HG03457 (cell line): Measurements from ENCODE around the gene APOA4.

Experiments
- ATAC-seq: cut with Tn5 transposase; IDR thresholded peaks from one replicate; pipeline ENCODE4 v1.9.1; 2021; ENCODE audit warnings: moderate number of reproducible peaks; ENCODE audit not compliant: unreplicated experiment

APOA4 gene

DNA sequence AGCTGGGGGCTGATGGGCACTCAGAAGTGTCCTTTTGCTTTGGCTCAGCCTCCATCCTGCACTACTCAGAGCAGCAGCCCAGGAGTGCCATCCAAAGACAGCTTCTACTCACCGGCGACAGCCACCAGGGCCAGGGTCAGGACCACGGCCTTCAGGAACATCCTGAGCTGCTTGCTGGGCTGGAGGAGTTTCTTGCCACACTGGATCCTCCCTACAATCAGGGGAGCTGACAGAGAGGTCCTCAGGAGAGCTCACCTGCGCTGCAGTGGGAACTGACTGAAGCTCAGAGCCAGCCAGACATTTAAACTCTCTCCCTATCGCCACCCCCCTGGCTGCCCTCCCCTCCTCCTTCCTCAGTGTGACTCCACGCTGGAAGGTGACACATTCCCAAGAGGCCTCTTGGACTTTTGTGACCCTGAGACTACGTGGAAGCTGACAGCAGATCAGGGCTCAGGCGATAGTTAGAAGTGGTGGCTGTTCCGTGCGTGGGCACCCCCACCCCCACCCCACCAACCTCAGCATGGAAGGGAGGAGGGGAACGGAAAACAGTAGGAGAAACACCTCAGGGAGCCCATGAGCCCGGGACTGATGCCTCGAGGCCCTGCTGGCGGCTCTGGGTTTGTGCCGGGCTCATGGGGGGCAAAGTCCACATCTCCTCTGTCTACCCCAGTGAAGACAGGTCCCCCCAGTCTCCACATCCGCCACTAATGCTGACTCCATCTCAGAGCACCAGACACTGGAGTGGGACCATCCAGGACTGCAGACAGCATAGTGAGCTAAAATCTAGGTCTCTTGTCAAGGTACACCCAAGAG lies at the start of gene APOA4:
Gene APOA4, minus strand, starts transcription at position 274 of the 813 bp plus-strand sequence. Its CDS starts 113 bp downstream, at position 161.
- ATAC-seq: no peak

DNA sequence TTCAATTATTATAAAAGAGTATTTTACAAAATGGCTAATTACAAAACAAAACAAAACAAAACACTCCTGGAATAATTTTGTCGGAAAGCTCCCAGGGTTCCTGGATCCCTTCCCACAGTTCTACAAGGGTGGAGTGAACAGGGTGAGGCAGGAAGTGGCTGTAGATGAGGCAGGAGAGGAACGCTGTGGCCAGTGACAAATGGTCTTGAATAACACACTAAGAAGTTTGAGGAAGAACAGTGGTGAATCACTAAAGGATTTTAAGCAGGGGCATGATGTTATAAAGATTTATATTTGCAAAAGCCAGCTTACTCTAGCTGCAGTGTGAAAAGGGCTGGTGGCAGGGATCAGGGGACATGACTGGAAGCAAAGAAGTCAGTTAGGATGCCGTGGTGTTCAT lies 48.1 kb upstream of the APOA4 start:
- ATAC-seq: no peak

DNA sequence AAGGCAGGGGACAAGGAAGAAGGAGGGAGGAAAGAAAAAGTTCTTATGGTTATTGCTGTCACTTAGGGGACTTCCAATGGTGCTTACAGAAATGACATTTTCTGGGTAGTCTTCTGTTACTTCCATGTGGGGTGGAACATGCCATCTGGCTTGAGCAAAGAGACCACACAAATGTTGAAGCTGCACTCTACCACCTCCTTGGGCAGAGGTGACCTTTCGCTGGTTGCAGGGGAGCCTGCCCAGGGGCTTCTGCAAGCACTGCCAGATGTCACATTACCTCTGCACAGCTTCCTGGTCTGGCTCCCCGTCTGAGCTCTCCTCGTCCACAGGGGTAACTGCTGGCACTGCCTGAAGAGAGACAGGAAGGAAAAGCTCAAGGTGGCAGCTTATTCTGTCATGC lies 47.0 kb upstream of the APOA4 start:
- ATAC-seq: no peak

- no peak for ATAC-seq
Measured at GRCh38 chr11:116869610-116870009, 46.5 kb upstream of the APOA4 start.

- no peak for ATAC-seq
Measured at GRCh38 chr11:116868066-116868465, 45.0 kb upstream of the APOA4 start.

DNA sequence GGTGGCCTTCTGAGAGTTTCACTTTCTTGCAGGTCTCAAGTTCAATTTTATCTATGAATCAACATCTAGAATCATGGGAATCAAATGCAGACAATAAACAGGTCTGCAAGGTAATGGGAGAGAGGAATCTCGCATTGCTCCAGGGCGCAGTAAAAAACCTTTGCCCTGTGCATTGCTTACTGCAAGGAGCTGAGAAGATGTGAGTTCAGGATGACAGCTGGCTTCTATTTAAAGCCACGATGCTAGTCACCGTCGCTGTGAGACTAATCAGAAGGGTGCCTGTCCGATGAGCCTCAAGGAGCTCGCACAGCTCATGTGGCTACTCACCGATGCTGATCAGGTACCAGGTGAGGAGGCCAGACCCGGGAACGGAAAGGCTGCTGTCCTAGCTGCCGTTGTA lies 44.5 kb upstream of the APOA4 start:
- no peak for ATAC-seq

- no peak for ATAC-seq
Measured at GRCh38 chr11:116866804-116867455, 43.8 kb upstream of the APOA4 start.

DNA sequence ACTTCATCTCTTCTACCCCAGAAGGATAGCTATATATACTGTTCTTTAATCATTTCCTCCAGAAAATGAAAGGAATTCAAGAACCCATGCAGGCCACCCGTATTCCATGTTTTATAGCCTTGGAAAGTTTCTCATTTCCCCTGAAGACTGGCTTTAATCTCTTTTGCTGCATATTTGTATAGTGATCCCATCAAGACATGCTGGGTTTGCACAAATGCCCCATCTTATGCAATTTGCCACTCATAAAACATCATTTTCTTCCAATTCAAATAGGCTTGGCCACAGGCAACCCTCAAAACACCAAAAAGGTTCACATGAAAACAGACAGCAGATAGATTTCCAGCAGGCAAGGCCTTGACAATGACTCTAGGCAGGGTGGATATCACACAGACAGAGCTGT lies 42.6 kb upstream of the APOA4 start:
- no peak for ATAC-seq

- no peak for ATAC-seq
Measured at GRCh38 chr11:116864531-116864930, 41.4 kb upstream of the APOA4 start.

GRCh38 chr11:116862951-116863350 lies 39.8 kb upstream of the APOA4 start:
- ATAC-seq: no peak

- no peak for ATAC-seq
Measured at GRCh38 chr11:116862185-116862584, 39.1 kb upstream of the APOA4 start.

DNA sequence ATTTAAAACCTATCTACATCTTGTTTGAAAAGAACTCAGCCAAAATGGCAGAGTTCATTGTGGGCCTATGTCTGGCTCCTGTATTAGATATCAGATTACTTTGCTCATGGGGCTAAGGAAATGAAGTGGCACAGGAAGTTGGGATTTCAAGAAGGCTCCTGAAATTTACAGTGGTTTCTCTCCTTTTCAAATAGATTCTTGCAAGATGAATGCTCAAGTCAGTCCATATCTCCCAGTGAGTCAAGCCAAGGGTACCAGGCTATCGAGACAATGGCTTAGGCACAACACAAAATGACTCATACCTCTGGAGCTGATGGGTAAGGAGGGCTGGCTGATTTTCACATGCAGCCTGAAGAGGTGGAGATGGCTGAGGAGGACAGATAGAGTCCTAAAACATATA lies 38.4 kb upstream of the APOA4 start:
- no peak for ATAC-seq

DNA sequence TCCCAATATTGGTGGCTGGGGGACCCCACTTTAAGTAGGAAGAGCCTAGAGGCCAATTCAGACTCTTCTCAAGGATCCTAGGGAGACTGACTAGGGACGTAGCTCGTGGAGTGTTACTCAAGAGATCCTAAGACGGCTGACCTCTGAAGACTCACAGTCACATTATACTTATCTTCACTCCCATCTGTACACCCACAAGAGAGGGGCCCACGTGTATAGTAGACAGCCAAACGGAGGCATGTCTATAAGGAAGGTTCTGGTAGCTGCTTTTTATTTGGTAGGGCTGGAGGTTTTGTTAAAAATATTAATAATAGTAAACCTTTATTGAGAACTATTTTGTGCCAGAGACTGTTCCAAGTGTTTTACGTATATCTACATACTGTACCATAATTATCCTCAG lies 37.2 kb upstream of the APOA4 start:
- ATAC-seq: no peak

- no peak for ATAC-seq
Measured at GRCh38 chr11:116859175-116859574, 36.1 kb upstream of the APOA4 start.

GRCh38 chr11:116857936-116858335 lies 34.8 kb upstream of the APOA4 start:
- ATAC-seq: no peak

GRCh38 chr11:116857316-116857715 lies 34.2 kb upstream of the APOA4 start:
- ATAC-seq: no peak

- ATAC-seq: no peak
Measured at GRCh38 chr11:116856423-116856822, 33.3 kb upstream of the APOA4 start.

- no peak for ATAC-seq
Measured at GRCh38 chr11:116855413-116855812, 32.3 kb upstream of the APOA4 start.

- peak; percentile 83 for ATAC-seq
Measured at GRCh38 chr11:116853461-116854073, 30.5 kb upstream of the APOA4 start.

GRCh38 chr11:116852261-116853031 lies 29.3 kb upstream of the APOA4 start:
- no peak for ATAC-seq

- no peak for ATAC-seq
Measured at GRCh38 chr11:116851626-116852025, 28.5 kb upstream of the APOA4 start.
